GM18502 (cell line): ENCODE data around the gene GPR34.
A peak's percentile ranks its signal among the peaks of the same experiment; 100 is the strongest.
"Not testable (repeated sequence)": the region's sequence is repeated elsewhere in the genome, so short reads cannot be mapped to it uniquely, and the experiment has no call there.

Experiments used
- ATAC-seq: cut with Tn5 transposase; IDR thresholded peaks from one replicate; pipeline ENCODE4 v1.9.1; 2021; ENCODE audit warnings: mild to moderate bottlenecking; ENCODE audit not compliant: unreplicated experiment, poor library complexity

GPR34 gene

DNA sequence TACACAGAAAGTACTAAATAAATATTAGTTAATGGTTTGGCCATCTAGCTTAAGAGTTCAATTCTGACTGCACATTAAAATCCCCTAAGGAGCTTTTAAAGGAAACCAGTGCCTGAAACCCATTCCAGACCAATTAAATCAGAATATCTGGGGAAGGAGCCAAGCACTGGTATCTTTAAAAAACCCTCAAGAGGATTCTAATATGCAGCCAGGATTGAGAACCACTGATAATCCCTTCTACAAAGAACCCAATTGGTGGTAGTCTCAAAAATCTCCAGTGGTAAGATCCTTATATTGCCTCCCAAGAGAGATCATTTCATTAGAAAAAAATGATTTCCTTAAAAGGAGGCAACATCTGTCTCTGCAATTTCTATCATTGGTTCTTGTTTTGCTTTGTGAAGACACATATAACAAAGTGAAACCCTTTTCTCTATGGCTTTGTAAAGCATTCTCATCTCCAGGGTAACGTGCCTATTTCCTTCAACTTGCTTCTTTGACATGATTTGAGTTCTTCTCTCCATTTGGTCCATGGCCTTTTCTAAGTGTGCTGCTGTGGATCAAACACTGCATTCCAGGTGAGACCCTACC lies 3.5 kb downstream of the GPR34 start:
- no peak for ATAC-seq

DNA sequence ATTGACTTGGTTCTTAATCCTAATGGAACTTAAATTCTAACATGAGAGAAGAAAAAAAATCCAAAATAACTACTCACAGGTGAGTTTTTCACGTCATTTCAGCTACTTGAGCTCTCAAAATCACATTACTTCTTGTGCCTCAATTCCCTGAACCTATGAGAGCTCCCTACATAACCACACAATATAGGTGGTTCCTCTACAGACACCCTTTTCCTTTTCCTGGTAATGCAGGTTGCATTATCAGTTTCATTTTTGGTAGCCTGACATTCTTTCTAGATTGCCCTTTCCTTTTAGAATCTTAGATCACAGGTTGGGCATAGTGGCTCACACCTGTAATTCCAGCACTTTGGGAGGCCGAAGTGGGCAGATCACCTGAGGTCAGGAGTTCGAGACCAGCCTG lies 4.3 kb downstream of the GPR34 start:
- ATAC-seq = no peak

DNA sequence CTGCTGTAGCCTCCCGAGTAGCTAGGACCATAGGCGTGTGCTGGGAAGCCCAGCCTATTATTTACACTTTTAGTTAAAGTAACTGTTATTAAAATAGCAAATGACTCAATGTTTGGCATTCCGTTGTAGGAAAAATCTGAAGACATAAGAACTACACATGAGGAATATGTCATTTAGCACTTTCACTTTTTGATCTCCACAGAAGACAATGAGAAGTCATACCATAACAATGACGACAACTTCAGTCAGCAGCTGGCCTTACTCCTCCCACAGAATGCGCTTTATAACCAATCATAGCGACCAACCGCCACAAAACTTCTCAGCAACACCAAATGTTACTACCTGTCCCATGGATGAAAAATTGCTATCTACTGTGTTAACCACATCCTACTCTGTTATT lies 6.7 kb downstream of the GPR34 start:
- ATAC-seq = no peak

DNA sequence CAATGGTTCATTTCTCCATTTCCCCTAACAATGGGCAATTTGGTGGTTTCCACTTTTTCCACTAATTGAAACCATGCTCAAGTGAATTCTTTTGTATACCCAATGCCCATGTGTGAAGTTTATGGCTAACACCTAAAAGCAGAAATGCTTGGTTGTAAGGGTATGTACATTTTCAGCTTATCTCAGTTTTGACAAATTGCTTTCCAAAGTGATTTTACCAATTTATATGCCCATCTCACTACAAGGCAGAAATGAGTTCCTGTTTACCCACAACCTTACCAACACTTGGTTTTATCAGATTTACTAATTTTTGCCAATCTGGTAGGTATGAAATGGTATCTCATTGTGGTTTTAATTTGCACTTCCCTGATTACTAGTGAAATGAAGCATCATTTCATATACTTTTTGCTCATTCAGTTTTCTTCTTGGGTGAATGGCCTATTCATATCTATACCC lies 14.8 kb downstream of the GPR34 start:
- ATAC-seq = no peak

DNA sequence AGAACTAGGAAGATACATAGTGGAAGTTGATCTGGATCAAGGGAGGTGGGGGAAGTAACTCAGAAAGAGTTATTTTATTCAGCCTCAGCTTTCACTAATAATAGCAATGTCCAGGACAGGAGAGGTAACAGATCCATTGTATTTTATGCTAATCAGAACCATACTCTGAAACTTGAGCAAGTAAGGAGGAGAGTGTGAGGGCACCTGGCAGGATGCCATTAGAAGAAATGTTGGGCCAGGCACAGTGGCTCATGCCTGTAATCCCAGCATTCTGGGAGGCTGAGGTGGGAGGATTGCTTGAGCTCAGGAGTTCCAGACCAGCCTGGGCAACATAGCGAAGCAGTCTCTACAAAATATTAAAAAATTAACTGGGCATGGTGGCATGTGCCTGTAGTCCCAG lies 16.3 kb downstream of the GPR34 start:
- ATAC-seq = no peak

DNA sequence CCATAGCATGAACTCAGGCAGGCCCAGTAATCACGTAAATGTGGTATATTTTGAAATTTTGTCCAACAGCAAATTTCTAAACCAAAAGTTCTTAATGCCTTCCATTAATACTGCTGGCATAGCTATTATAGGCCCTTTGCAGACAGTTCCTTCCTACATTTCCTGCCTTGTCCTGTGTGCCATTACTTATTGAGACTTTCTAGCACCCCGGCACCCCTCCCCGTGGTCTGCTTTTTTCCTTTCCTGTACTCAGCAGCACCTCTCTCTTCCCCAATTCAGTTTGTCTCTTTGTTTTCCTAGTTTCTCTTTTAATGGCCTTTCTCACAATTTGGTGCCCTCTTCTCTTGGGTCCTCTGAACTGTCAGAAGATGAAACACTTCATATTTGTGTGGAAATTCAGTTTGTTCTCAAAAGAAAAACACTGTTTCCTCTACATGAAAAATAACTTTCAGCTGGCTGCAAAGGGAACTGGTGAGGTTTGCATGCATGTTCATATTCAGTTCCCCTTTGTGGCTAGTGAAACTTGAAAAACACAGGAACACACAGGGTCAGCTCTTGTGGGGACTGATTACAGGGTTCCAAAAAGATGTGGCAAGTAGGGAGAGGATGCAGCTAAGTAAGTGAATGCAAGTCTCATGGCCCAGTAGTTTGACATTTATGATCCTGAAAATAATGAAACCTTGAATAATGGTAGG lies 17.1 kb downstream of the GPR34 start:
- peak; percentile 90 for ATAC-seq

DNA sequence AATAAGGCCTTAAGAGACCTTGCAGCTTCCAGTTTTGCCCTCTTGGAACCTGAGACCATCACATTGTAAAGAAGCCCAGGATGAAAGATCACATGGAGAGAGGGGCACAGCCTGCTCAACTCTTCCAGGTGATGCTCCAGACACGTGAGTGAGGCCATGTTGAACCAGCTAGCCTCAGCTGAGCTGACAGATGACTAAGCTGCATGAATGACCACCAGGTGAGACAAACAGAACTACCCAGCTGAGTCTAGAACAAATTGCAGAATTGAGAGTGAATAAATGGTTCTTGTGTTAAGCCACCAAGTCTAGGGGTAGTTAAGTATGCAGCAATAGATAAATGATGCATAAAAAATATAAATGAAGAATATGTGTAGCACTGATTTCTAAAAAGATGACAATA lies 18.4 kb downstream of the GPR34 start:
- ATAC-seq = no peak

DNA sequence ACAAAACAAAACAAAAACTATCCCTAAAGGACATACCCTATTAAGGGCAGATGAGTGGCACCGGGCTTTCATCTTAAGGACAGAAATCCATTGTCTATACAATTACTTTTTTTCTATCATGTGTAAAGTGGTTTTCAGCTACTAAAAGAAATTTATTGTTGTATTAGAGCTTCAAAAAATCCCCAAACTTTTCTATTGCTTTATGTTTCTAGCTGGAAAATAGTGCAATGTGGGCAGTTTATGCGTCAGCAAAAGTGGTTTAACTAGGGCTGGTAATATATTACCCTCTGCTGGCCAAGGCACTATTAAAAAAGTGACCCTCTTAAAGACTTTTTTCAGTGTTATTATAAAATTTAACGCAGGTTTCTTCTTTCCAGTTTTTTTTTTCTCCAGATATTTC lies 19.7 kb downstream of the GPR34 start:
- no peak for ATAC-seq

DNA sequence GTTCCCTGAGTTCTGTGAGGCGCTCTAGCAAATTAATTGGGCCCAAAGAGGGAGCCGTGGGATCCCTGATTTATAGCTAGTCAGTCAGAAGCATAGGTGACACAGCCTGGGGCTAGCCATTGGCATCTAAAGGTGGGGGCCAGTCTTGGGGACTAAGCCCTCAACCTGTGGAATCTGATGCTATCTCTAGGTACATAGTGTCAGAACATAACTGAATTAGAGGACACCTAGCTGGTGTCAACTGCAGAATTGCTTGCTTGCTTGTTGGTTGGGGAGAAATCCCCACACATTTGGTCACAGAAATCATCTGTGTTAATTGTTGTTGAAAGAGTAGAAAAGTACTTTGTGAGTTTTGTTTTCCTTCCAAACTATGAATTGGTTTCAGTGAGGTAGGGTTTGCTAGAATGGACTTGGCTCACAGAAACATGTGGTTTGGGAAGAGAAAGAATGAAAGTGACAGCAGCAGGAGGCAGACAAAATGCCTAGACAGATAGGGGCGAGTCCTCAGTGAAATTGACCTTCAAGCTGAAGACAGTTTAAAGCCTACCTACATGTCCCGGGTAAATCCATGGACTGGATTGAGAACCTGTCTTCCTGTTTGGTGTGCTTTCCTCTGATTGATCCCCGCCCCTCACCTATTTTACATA lies 22.4 kb downstream of the GPR34 start:
- ATAC-seq = no peak

DNA sequence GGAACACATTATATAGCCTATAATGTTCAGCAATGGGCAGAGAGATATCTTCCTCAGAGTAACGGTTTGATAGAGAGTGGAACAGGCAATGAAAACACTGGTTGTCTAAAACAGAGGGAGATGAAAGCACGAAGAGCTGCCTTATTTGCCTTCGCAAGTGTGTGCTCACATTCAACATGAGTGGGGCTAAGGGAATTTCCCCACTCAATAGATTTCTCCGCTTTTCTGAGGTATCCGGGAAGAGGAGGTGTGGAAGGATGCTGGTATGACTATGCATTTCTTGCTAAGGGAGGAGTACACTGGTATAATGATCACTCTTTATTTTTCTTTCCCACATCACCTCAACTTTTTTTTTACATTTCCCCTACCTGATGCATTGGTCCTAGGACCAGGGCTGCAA lies 27.4 kb downstream of the GPR34 start:
- ATAC-seq = no peak

DNA sequence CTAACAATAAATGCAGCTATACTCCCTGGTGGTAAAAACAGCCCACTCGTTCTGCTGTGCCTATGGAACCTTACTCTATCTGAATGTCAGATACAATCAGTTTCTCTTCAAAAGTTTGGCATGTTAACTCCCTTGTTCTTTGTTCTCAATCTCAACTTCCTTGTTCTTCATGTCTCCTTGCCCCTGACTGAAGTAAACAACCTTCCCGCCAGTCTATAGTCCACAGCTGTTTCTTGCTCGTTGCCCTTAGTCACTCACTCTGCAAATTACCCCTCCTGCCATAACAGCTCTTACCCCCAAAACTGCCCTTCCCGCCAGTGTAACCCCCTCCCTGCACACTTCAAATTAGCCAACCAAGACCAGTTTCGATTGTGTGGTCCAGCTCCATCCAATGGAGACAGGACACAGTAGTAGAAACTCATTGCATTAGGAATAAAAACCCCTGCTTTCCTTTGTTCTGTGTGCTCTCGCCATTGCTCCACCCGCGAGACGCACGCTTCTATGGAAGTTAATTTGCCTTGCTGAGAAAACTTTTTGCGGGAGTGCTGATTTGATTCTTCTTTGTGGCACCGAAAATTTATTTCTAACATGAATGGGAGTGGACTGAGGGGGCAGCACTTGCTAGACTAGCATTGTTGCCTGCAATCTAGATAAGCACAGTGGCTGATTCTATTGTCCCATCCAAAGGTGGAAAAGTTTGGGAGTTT lies 28.1 kb downstream of the GPR34 start:
- no peak for ATAC-seq

DNA sequence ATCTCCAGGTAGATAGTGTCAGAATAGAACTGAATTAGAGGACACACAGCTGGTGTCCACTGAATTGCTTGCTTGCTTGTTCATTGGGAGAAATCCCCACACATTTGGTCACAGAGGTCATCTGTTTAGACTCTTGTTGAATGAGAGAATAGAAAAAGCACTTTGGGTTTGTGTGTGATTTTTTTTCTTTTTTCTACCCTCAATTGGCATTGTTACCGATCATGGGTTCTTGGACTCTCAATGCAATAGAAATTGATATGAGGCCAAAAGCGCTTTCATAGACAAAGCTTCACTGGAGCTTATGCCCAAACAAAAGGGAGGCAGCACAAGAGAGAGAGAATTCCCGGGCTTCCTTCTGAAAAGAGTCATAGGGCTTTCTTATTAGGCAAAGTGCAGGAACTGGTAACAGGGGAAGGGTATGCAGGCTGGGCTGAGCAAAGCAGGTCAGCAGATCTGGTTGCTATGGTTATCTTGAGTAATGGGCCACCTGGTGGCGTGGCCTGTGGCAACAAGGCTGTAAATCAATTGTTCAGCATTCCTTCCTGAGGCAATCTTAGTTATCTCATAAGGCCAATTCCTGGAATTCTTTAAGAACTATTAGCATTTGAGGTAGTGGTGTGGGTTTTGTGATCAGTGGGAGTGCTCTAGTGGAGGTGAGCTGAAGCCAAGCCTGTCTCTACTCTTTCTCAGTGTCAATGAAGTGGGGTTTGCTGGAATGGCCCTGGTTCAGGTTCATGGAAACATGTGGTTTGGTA lies 29.9 kb downstream of the GPR34 start:
- no peak for ATAC-seq

DNA sequence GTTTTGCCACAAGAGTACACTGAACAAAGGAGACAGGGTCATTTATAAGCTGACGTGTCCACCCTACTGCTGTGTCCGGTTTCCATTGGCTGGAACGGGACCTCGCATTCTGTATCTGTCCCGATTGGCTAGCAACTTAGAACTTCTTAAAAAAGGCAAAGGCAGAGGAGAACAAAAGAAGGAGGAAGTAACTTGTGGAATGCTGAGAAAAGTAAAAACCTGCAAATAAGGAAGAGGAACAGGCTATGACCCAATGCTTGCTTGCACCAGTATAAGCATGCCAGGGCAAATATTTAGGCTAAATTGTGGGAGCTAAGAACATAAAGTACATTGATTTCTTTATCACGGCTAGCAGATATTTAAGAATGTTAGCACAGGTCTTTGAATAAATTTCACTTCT lies 30.8 kb downstream of the GPR34 start:
- ATAC-seq = not testable (repeated sequence)

DNA sequence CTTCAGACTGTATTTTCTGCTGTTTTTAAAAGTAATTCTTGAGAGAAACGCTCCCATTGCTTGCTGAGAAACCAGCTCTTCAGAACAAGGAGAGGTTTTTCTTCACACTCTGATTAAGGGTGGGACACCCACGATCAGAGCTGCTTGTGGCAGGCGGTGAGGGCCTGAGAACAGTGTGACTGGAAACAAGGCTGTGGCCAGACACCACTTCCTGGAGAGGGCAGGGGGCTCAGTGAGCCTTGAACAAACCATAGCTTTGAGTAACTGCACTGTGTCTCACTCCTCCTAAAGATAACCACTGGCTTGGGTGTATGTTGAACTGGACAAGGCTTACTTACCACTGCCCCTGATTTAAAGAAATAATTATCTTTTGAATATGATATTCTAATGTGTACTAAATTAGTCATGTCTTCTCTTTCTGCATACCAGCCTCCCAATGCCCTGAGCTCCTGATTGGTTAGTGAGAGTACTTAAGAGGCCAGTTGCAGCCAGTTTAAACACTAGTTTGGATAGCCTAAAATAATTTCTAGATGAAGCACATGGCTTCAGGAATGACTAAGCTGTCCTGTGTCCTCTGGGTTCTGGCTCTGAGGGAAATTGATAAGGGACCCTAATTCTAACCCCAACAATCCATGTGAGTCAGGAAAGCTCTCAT lies 31.5 kb downstream of the GPR34 start:
- ATAC-seq = peak; percentile 77

DNA sequence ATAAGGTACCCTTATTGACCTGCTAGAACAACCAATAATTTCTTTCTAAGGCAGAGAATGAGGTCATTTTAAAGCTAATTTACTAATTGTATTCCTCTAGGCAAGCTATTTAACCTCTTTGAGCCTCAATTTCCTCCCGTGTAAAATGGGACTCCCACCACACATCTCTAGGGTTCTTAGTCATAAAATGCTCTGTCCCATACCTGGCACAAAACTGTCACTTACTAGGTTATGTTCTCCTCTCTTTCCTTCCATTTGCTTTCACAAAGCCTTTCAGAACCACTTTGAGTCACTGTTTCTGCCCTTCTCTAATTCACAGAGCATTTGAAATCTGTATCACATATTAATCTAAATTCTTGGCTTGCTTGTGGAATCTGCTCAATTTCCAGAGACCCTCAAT lies 32.8 kb downstream of the GPR34 start:
- ATAC-seq = peak; percentile 44

DNA sequence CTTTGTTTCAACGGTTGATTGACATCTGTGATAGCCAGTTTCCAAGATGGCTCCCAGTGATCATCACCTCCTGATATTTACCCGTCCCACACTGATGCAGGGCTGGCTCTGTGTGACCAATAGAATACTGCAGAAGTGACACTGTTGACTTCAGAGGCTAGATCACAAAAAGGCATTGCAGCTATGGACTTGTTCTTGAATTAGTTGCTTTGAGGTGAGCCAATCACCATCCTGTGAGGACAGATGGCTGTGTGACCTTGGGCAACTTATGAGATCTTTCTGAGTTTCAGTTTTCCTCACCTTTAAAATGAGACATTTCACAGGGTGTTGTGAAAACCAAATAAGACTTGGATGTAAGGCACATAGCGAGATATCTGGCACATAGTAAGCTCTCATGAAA lies 33.4 kb downstream of the GPR34 start:
- ATAC-seq = no peak

DNA sequence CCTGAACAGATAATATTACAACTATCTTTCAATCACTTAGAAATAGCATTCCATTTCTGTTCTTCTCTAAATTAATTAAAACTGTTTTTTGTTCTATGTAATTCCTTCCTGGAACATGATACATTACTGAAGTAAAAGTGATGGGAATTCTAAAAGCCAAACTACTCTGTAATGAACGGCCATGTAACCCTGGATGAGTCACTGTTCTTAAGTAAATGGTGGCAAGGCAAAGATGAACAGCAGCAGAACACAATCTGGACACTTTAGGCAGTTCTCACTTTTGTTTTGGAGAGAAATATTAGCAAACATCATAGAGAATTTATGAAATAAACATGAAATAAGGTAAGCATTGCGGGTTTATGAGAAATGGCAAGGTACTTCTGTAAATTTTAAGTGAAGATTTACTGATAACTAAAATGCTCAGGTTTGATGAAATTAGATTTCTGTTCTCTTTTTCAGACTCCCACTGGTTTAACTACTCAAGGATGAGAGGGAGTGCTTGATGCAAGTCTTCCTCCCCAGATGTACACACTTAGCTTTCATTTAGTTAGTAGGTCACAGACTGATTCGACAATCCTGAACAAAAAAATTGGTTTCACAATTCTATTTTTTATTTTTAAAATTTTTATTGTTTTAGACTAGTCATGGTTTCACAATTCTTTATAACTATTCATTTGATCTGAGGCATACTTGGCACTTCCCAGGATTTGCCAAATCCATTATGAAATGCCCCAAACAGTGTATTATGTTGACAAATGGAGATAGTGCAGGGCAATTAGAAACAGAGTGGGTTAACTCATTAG lies 34.2 kb downstream of the GPR34 start:
- no peak for ATAC-seq

DNA sequence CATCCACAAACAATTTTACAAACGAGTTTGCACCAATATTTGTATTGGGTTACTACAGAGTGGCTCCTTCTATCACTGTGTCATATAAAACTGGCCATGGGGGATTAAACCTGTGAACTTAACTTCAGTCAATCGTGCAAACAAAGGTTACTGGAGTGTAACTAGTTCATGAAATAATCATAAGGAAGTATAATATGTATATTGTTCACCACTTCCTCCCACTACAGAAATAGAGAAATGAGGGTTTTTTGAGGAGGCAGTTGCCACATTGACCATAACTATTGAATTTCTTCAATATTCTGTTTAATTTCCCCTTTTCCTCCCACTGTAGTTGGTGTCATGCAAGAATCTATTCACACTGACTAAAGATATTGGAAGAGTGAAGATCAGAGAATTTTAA lies 35.1 kb downstream of the GPR34 start, which contains the start of gene GPR82:
Gene GPR82 (plus strand): TSS at position 356 of the 400 bp plus-strand sequence. CDS start 2,846 bp downstream, outside the sequence.
- ATAC-seq = no peak

DNA sequence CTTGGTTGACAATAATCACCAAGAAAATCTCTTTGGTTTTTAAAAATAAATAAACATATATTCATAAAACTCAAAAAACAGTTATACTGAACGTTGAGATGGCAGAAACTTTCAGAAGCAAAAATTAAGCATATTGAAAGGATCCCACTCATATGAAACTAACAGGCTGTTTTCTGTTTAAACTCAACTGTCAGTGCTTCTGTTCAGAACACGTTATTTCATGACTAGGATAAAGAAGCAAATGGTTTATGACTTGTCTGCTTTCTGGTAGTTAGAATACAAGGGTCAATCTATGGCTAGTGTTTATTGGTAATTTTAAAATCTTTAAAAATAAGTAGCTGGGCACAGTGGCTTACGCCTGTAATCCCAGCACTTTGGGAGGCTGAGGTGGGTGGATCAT lies 39.4 kb downstream of the GPR34 start:
- no peak for ATAC-seq
